Right atrium auricular region (tissue), 2 donors: ENCODE measurements around the gene ZFP92. TPM values are rescaled to one million over a fixed set of nuclear protein-coding genes. Genes with fewer than 3 reads are reported as not detected.

Experiments used
- DNase-seq: peaks from one replicate; pipeline ENCODE4 v3.0.0-alpha.2; 2019; ENCODE audit warnings: low spot score
- H3K27ac ChIP-seq, 2 donors: fragments of 200-600 bp; sonication (generic); 1 replicate in 1 of 2; 2 replicates in 1 of 2; pipeline ENCODE4 v1.5.1; 2016 to 2019
- H3K27me3 ChIP-seq, 2 donors: fragments of 200-600 bp; sonication (generic); one replicate each; pipeline versions ENCODE4 v1.5.1 to v1.6.0; 2017 to 2019
- H3K36me3 ChIP-seq: fragments of 200-600 bp; sonication (generic); one replicate; pipeline ENCODE4 v1.5.1; 2016
- H3K4me1 ChIP-seq, 2 donors: fragments of 200-600 bp; sonication (generic); one replicate each; pipeline versions ENCODE4 v1.5.1 to v1.6.0; 2017 to 2019
- H3K4me3 ChIP-seq, 2 donors: fragments of 200-600 bp; sonication (generic); 1 replicate in 1 of 2; 2 replicates in 1 of 2; pipeline ENCODE4 v1.5.1; 2017 to 2019; ENCODE audit warnings: mild to moderate bottlenecking in 1 of 2, moderate library complexity in 1 of 2
- H3K9me3 ChIP-seq, 2 donors: fragments of 200-600 bp; sonication (generic); one replicate each; pipeline ENCODE4 v1.5.1; 2019
- total RNA-seq, 2 donors: library from RNA; depleted of rRNA; stranded (reverse); fragments of >200 nt; gene quantifications; one replicate each; pipeline ENCODE4 v1.1.0, GENCODE V29; 2016
- TF ChIP-seq, protein P1 (sequence below), 2 donors: fragments of 200-600 bp; sonication (generic); IDR thresholded peaks; one replicate each; pipeline ENCODE4 v1.5.1; 2019; ENCODE audit warnings: antibody characterized with exemption in 2 of 2

ZFP92 gene
- total RNA-seq, 2 donors from 2014 or later, result 0.85 to 1.6 TPM

DNA sequence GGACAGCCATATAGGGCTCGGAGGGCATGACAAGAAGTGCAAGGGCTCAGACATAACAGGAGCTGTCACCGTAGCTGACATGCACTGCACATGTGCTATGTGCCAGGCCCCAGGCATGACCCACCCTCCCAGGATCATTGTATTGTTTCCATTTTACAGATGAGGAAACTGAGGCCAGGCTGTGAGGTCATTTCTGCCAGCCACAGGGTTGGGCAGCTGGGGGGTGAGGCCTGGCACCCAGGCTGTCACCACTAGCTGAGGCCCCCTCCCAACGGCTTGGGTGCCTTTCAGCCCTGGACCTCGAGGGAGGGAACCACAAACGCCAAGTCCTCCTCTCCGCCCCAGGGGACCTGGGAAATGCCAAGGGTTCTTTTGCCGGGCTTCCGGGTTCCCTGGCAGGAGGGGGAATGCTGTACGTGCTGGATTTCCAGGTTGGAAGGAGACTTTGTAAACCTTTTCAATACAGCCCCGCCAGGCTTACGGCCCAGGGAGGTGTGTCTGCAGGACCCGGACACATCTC is 21.9 kb downstream of the ZFP92 start:
- Histone ChIP-seq H3K36me3 (no peaks in the 10 kb centered on the region), H3K4me3 (no peak overlapping the region)
- DNase-seq, result no peak

DNA sequence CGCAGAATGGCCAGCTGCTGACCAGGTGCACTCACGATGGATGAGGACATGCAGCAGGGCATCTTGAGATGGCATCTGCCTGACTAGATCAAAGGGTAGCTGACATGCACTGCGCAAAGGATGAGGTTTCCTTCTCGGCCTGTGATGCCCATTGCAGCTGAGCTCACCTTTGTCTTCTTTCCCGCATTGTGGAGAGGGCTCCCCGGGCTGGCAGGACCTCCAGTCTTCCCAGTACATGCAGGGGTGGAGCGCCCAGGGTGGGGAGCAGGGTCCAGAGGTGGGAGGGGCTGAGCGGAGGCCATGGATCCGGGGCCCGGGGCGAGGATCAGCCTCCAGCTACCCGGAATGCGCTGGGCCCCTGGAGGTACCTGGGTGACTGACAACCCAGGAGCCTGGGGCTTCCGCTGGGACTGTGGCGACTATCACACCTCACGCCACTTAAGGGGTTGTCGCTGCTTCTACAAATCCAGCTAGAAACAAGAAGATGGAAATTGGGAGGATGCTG is 22.6 kb downstream of the ZFP92 start:
- H3K4me1 ChIP-seq, result no peaks in the 10 kb centered on the region

More for the DNA sequence above, 21.9 kb downstream of the ZFP92 start:
- Histone ChIP-seq H3K4me1 (no peaks in the 10 kb centered on the region), H3K9me3 (peaks cover 0 to 11% of the 10 kb centered on the region in 2 donors), H3K27ac (no peak overlapping the region), H3K27me3 (no peaks in the 10 kb centered on the region)
- TF ChIP-seq, protein P1, sequence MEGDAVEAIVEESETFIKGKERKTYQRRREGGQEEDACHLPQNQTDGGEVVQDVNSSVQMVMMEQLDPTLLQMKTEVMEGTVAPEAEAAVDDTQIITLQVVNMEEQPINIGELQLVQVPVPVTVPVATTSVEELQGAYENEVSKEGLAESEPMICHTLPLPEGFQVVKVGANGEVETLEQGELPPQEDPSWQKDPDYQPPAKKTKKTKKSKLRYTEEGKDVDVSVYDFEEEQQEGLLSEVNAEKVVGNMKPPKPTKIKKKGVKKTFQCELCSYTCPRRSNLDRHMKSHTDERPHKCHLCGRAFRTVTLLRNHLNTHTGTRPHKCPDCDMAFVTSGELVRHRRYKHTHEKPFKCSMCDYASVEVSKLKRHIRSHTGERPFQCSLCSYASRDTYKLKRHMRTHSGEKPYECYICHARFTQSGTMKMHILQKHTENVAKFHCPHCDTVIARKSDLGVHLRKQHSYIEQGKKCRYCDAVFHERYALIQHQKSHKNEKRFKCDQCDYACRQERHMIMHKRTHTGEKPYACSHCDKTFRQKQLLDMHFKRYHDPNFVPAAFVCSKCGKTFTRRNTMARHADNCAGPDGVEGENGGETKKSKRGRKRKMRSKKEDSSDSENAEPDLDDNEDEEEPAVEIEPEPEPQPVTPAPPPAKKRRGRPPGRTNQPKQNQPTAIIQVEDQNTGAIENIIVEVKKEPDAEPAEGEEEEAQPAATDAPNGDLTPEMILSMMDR (IDR thresholded peaks at IDR 0.05), result no peak

DNA sequence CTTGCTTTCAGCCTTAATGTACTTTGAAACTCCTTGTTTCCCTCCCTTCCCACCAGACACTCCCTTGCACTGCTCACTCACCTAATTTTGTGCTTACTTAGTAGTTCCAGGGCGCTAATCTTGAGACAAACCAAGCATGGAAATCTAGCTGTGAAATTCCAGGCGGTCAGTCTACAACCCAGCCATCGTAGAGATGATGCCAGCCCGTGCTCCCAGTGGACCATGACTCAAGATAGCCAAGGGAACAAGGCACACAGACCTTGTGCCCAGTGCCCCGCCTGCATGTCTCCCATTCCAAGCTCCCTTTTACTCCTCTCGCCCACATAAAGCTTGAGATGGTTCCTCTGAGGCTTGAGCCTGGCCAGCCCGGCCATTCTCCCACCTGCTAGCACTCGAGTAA is 23.5 kb downstream of the ZFP92 start:
- Histone ChIP-seq H3K4me3 (no peak overlapping the region), H3K27me3 (no peaks in the 10 kb centered on the region), H3K9me3 (peaks cover 0 to 11% of the 10 kb centered on the region in 2 donors), H3K27ac (no peak overlapping the region), H3K4me1 (no peaks in the 10 kb centered on the region), H3K36me3 (no peaks in the 10 kb centered on the region)
- no peak for DNase-seq
- TF ChIP-seq, protein P1 (IDR thresholded peaks at IDR 0.05), result no peak

More for the DNA sequence above, 22.6 kb downstream of the ZFP92 start:
- no peak for DNase-seq
- Histone ChIP-seq H3K9me3 (peaks cover 0 to 11% of the 10 kb centered on the region in 2 donors), H3K36me3 (no peaks in the 10 kb centered on the region), H3K4me3 (no peak overlapping the region), H3K27ac (no peak overlapping the region), H3K27me3 (no peaks in the 10 kb centered on the region)
- TF ChIP-seq, protein P1 (IDR thresholded peaks at IDR 0.05), result no peak

DNA sequence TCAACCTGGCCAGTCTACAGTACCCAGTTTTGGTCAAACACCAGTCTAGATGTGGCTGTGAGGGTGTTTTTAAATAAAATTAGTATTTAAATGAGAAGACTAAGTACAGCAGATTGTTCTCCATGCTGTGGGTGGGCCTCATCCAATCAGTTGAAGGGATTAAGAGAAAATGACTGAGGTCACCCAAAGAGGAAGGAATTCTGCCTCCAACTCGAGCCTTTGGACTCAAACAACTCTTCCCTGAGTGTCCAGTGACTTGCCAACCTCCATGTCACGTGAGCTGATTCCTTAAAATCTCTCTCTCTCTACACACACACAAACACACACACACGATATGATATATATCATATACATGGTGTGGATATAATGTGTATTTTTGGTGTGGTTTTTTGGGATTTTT is 24.6 kb downstream of the ZFP92 start:
- no peak for DNase-seq
- no peaks in the 10 kb centered on the region for H3K4me1 ChIP-seq
- TF ChIP-seq, protein P1 (IDR thresholded peaks at IDR 0.05), result no peak

DNA sequence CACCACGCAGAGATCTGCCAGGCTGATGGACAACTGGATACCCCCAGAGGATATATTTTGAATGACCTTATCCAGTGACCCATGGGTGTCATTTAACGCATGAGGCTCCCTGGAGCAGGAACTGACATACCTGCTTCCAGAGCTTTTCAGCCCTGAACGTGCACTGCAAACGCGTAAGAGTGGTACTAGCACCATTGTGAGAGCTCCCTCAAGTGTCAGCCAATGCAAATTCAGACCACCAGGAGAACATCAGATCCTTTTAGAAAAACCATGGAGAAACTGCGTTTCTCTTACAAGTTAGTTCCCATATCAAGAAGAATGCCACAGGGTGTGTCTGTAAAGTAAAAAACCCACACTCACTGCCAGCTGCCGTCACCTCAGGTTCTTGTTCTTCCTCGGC is 27.3 kb downstream of the ZFP92 start:
- Histone ChIP-seq H3K4me1 (no peaks in the 10 kb centered on the region), H3K9me3 (no peaks in the 10 kb centered on the region), H3K27ac (no peak overlapping the region), H3K27me3 (no peaks in the 10 kb centered on the region), H3K4me3 (no peak overlapping the region), H3K36me3 (no peaks in the 10 kb centered on the region)
- TF ChIP-seq, protein P1 (IDR thresholded peaks at IDR 0.05), result peak in 1 of 2 donors; percentile 51
- no peak for DNase-seq

More for the DNA sequence above, 24.6 kb downstream of the ZFP92 start:
- Histone ChIP-seq H3K4me3 (no peak overlapping the region), H3K27ac (no peak overlapping the region), H3K36me3 (no peaks in the 10 kb centered on the region), H3K9me3 (peaks cover 0 to 8% of the 10 kb centered on the region in 2 donors), H3K27me3 (no peaks in the 10 kb centered on the region)

DNA sequence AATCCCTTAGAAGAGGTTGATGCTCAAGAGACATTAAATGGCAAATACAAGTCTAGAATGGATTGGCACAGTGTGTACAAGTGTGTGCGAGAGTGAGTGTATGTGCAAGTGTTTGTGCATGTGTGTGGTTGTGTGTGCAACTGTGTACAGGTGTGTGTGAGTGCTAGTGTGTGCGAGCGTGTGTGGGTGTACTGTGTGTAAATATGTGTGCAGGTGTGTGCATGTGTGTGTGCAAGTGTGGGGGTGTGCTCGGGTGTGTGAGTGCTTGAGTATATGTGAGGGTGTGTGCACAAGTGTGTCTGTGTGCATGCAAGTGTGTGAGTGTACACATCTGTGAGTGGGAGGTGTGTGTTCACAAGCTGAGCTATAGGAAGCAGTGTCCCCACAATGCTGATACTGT is 28.7 kb downstream of the ZFP92 start:
- TF ChIP-seq, protein P1 (IDR thresholded peaks at IDR 0.05), result no peak
- H3K9me3 ChIP-seq, result no peaks in the 10 kb centered on the region
- no peak for DNase-seq
- no peak overlapping the region for H3K27ac ChIP-seq
- H3K4me3 ChIP-seq, result no peak overlapping the region
- H3K27me3 ChIP-seq, result no peaks in the 10 kb centered on the region
- no peaks in the 10 kb centered on the region for H3K4me1 ChIP-seq
- H3K36me3 ChIP-seq, result no peaks in the 10 kb centered on the region
